Neural cell (in vitro differentiated cells): Measurements from ENCODE around the gene PYGM. TPM values are rescaled to one million over a fixed set of nuclear protein-coding genes. Genes with fewer than 3 reads are reported as not detected.

Experiments
- H2AFZ ChIP-seq: fragments of 200-600, 300-800 bp; sonication (generic), shearing (Covaris generic); 2 replicates; pipeline ENCODE4 v1.6.0; 2014; ENCODE audit warnings: low read depth, mild to moderate bottlenecking, antibody characterized with exemption, low read length, moderate library complexity
- H3F3A ChIP-seq: fragments of 200-600 bp; shearing (Covaris generic); 2 replicates; pipeline ENCODE4 v1.6.1; 2016; ENCODE audit warnings: mild to moderate bottlenecking, moderate library complexity, mixed read lengths, antibody characterized with exemption, low read length; ENCODE audit not compliant: insufficient read depth, poor library complexity, severe bottlenecking
- H3K27ac ChIP-seq: fragments of 200-600, 300-800 bp; sonication (generic), shearing (Covaris generic); 2 replicates; pipeline ENCODE4 v1.5.1; 2014; ENCODE audit warnings: mild to moderate bottlenecking, low read length, moderate library complexity
- H3K27me3 ChIP-seq: fragments of 300-800, 200-600 bp; sonication (generic), shearing (Covaris generic); 2 replicates; pipeline ENCODE4 v1.6.0; 2014; ENCODE audit warnings: mild to moderate bottlenecking, low read depth, low read length, moderate library complexity; ENCODE audit not compliant: insufficient read depth
- H3K36me3 ChIP-seq: fragments of 300-800, 200-600 bp; sonication (generic), shearing (Covaris generic); 2 replicates; pipeline ENCODE4 v1.5.1; 2014; ENCODE audit warnings: mild to moderate bottlenecking, antibody characterized with exemption, low read length, moderate library complexity; ENCODE audit not compliant: insufficient read depth
- H3K4me2 ChIP-seq: fragments of 300-800, 200-600 bp; sonication (generic), shearing (Covaris generic); 2 replicates; pipeline ENCODE4 v1.6.0; 2014; ENCODE audit warnings: mild to moderate bottlenecking, low read length
- H3K4me3 ChIP-seq: fragments of 300-800, 200-600 bp; sonication (generic), shearing (Covaris generic); 2 replicates; pipeline ENCODE4 v1.5.1; 2014; ENCODE audit warnings: mild to moderate bottlenecking, low read length, moderate library complexity
- H3K79me2 ChIP-seq: fragments of 200-600 bp; shearing (Covaris generic); replicated peaks from 2 replicates; pipeline ENCODE4 v1.6.0; 2014; ENCODE audit warnings: mild to moderate bottlenecking, low read length, moderate library complexity; ENCODE audit not compliant: insufficient read depth
- H3K9ac ChIP-seq: fragments of 300-800, 200-600 bp; sonication (generic), shearing (Covaris generic); 2 replicates; pipeline ENCODE4 v1.6.1; 2016; ENCODE audit warnings: mild to moderate bottlenecking, low read length, mixed read lengths
- H3K9me2 ChIP-seq: fragments of 200-600 bp; shearing (Covaris generic); 2 replicates; pipeline ENCODE4 v1.6.1; 2016; ENCODE audit warnings: mild to moderate bottlenecking, low read length, mixed read lengths; ENCODE audit not compliant: insufficient read depth
- H3K9me3 ChIP-seq: fragments of 200-600, 300-800 bp; sonication (generic), shearing (Covaris generic); 2 replicates; pipeline ENCODE4 v1.6.1; 2016; ENCODE audit warnings: mild to moderate bottlenecking, mixed run types, low read length, moderate library complexity, mixed read lengths
- H4K20me1 ChIP-seq: fragments of 200-600 bp; shearing (Covaris generic); 2 replicates; pipeline ENCODE4 v1.6.1; 2016; ENCODE audit warnings: mild to moderate bottlenecking, mixed run types; ENCODE audit not compliant: insufficient read depth
- EP300 ChIP-seq: fragments of 450-650 bp; conservative IDR thresholded peaks from 2 replicates; pipeline ENCODE4 v1.6.1; 2014; ENCODE audit warnings: antibody characterized with exemption, mild to moderate bottlenecking, moderate library complexity; ENCODE audit not compliant: poor library complexity, severe bottlenecking
- EZH2 ChIP-seq: fragments of 200-600, 300-800 bp; shearing (Covaris generic), sonication (generic); IDR thresholded peaks from 2 replicates; pipeline ENCODE4 v1.6.1; 2014; ENCODE audit warnings: antibody characterized with exemption, low read length, borderline replicate concordance, mild to moderate bottlenecking; ENCODE audit not compliant: insufficient read depth, poor library complexity, severe bottlenecking
- MXI1 ChIP-seq: fragments of 450-650 bp; conservative IDR thresholded peaks from 2 replicates; pipeline ENCODE4 v1.6.1; 2014; ENCODE audit warnings: antibody characterized with exemption, mild to moderate bottlenecking; ENCODE audit not compliant: poor library complexity, severe bottlenecking
- POLR2AphosphoS5 ChIP-seq: IDR thresholded peaks from 2 replicates; pipeline ENCODE4 v1.6.1; 2012
- RAD21 ChIP-seq: fragments of 450-650 bp; conservative IDR thresholded peaks from 2 replicates; pipeline ENCODE4 v1.6.1; 2014; ENCODE audit warnings: antibody characterized with exemption, mild to moderate bottlenecking, moderate library complexity
- SMC3 ChIP-seq: fragments of 450-650 bp; conservative IDR thresholded peaks from 2 replicates; pipeline ENCODE4 v1.6.1; 2014; ENCODE audit warnings: antibody characterized with exemption, mild to moderate bottlenecking, moderate library complexity; ENCODE audit not compliant: poor library complexity
- TAF1 ChIP-seq: IDR thresholded peaks from 2 replicates; pipeline ENCODE4 v1.6.1; 2012; ENCODE audit warnings: low read depth
- polyA plus RNA-seq: library from polyadenylated mRNA; depleted of rRNA; stranded (reverse); fragments of >200 nt; gene quantifications from 2 replicates; pipeline ENCODE4 v1.2.3, GENCODE V29; 2014
- TF ChIP-seq, protein P1 (sequence below): IDR thresholded peaks from 2 replicates; pipeline ENCODE4 v1.6.1; 2012; ENCODE audit warnings: borderline replicate concordance

Gene PYGM
- polyA plus RNA-seq, 1 donor from 2014 or later = 0.43 TPM

- Histone ChIP-seq H2AFZ (no peak overlapping the region), H3K27ac (peak overlapping the region; percentile 68), H3F3A (no peaks in the 10 kb centered on the region), H3K36me3 (peaks cover 1% of the 10 kb centered on the region), H3K4me2 (no peak overlapping the region), H3K79me2 (no peaks in the 10 kb centered on the region), H4K20me1 (peaks cover 5% of the 10 kb centered on the region), H3K4me3 (peak overlapping the region; percentile 23), H3K9ac (peak overlapping the region; percentile 31), H3K9me2 (no peaks in the 10 kb centered on the region), H3K27me3 (no peaks in the 10 kb centered on the region), H3K9me3 (no peaks in the 10 kb centered on the region)
- TF ChIP-seq RAD21 (no peak), POLR2AphosphoS5 (peak; percentile 13), SMC3 (peak; percentile 12)
Observed at GRCh38 chr11:64762674-64763525, 3.1 kb upstream of the PYGM start.

DNA sequence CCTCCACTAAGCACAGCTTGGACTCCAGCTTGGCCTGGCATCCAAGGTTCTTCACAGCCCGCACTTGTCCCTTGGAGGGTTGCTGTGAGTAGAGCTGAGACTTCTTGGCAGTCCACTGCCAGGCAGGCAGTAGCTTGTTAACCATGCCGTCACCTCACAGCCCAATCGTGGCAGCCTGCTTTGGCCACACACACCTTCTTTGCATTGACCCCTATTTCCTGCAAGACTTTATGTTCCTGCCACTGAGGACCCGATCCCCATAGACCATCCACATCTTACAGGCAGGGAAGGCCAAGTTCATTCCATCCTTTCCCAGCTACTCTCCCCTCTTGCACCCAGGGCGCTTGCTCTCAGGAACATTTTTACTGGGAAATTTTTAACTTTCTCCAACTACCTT lies 2.5 kb upstream of the PYGM start:
- Histone ChIP-seq H3F3A (no peaks in the 10 kb centered on the region), H3K4me3 (no peak overlapping the region), H3K9me2 (no peaks in the 10 kb centered on the region), H4K20me1 (peaks cover under 1% of the 10 kb centered on the region), H3K9ac (no peak overlapping the region), H3K27me3 (no peaks in the 10 kb centered on the region), H3K79me2 (no peaks in the 10 kb centered on the region), H3K4me2 (no peak overlapping the region), H3K9me3 (no peaks in the 10 kb centered on the region), H3K36me3 (no peaks in the 10 kb centered on the region), H3K27ac (peak overlapping the region; percentile 68), H2AFZ (no peak overlapping the region)
- TF ChIP-seq EZH2 (no peak), TAF1 (no peak), POLR2AphosphoS5 (peak; percentile 24), EP300 (no peak), MXI1 (no peak)

DNA sequence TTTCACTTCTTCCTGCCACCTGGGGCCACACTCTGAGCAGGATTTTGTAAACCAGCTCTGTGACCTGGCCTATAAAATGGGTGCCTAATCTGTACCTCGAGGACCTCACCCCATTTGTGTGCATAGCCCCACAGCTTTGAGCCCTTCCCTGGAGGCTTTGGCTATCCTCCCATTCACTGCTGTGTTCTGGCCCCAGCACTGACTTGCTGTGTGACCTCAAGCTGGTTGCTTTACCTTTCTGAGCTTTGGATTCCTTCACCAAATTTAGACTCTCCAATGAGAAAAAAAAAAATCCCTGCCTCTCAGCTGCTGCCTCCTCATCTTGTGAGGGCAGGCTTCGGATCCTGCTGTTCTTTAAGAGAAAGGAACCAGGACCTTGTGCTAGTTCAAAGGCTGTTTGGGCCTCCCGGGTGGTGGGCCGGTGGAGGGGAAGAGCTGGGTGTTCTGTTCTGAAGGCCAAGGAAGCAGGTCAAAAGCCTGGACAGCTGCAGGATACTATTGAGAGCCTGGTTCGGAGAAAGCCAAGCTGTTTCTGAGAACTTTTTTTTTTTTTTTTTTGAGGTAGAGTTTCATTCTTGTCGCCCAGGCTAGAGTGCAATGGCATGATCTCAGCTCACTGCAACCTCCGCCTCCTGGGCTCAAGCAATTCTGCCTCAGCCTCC lies 1.1 kb upstream of the PYGM start:
- no peak overlapping the region for H2AFZ ChIP-seq
- no peaks in the 10 kb centered on the region for H4K20me1 ChIP-seq
- no peak overlapping the region for H3K27ac ChIP-seq
- H3K36me3 ChIP-seq = no peaks in the 10 kb centered on the region
- H3K27me3 ChIP-seq = no peaks in the 10 kb centered on the region
- H3F3A ChIP-seq = no peaks in the 10 kb centered on the region
- H3K4me3 ChIP-seq = no peak overlapping the region
- no peaks in the 10 kb centered on the region for H3K9me3 ChIP-seq
- TF ChIP-seq EZH2 = no peak
- TF ChIP-seq MXI1 = no peak
- no peak for TF ChIP-seq EP300
- no peak overlapping the region for H3K4me2 ChIP-seq
- H3K79me2 ChIP-seq = no peaks in the 10 kb centered on the region
- H3K9me2 ChIP-seq = no peaks in the 10 kb centered on the region
- no peak overlapping the region for H3K9ac ChIP-seq

DNA sequence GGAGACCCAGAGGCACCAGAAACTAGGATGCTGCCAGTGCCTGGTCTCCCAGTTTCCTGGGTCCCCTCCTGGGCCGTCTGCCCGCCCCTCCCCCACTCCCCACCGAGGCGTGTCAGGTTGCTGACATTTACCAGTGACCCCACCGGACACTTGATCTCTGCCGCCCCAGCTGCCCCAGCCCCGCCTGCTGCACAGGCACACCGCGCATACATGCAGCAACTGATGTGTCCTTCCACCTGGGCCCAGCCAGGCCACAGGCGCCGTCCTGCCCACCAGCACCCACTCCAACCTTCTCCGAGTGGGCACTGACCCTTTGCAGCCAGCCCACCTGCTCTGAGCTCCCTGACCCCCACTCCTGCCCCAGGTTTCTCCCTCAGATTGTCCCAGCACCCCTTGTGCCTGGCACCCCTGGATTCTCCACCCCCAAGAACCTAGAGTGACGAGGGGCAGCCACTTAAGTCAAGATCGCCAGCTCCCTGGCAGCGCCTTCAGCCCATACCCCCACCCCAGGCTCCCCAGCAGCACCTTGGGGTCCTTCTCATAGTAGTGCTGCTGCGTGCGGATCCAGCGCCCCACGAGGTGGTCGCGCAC lies 548 bp downstream of the PYGM start:
- TF ChIP-seq, protein P1, sequence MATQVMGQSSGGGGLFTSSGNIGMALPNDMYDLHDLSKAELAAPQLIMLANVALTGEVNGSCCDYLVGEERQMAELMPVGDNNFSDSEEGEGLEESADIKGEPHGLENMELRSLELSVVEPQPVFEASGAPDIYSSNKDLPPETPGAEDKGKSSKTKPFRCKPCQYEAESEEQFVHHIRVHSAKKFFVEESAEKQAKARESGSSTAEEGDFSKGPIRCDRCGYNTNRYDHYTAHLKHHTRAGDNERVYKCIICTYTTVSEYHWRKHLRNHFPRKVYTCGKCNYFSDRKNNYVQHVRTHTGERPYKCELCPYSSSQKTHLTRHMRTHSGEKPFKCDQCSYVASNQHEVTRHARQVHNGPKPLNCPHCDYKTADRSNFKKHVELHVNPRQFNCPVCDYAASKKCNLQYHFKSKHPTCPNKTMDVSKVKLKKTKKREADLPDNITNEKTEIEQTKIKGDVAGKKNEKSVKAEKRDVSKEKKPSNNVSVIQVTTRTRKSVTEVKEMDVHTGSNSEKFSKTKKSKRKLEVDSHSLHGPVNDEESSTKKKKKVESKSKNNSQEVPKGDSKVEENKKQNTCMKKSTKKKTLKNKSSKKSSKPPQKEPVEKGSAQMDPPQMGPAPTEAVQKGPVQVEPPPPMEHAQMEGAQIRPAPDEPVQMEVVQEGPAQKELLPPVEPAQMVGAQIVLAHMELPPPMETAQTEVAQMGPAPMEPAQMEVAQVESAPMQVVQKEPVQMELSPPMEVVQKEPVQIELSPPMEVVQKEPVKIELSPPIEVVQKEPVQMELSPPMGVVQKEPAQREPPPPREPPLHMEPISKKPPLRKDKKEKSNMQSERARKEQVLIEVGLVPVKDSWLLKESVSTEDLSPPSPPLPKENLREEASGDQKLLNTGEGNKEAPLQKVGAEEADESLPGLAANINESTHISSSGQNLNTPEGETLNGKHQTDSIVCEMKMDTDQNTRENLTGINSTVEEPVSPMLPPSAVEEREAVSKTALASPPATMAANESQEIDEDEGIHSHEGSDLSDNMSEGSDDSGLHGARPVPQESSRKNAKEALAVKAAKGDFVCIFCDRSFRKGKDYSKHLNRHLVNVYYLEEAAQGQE = no peak
- no peaks in the 10 kb centered on the region for H4K20me1 ChIP-seq
- H3K27ac ChIP-seq = no peak overlapping the region
- no peak overlapping the region for H2AFZ ChIP-seq
- H3K27me3 ChIP-seq = no peaks in the 10 kb centered on the region
- no peaks in the 10 kb centered on the region for H3K79me2 ChIP-seq
- H3K9me2 ChIP-seq = no peaks in the 10 kb centered on the region
- no peak overlapping the region for H3K4me3 ChIP-seq
- H3K9me3 ChIP-seq = no peaks in the 10 kb centered on the region
- H3F3A ChIP-seq = no peaks in the 10 kb centered on the region
- H3K4me2 ChIP-seq = no peak overlapping the region
- H3K36me3 ChIP-seq = no peaks in the 10 kb centered on the region
- no peak overlapping the region for H3K9ac ChIP-seq
